Psoas muscle (tissue), 8 donors: ENCODE results near the gene ALK. TPM values are rescaled to one million over a fixed set of nuclear protein-coding genes. Genes with fewer than 3 reads are reported as not detected.

ENCODE experiments used
- ATAC-seq, 4 donors: fragments of 200-7000 bp; cut with Tn5 transposase; one replicate each; pipeline ENCODE4 v1.9.1; 2020; ENCODE audit warnings: moderate library complexity in 3 of 4, mild to moderate bottlenecking in 2 of 4
- DNase-seq, 2 donors: peaks; one replicate each; pipeline ENCODE4 v3.0.0-alpha.2; 2020
- H3K27ac ChIP-seq: fragments of 200-600 bp; one replicate; pipeline ENCODE4 v1.8.0; 2022
- H3K27me3 ChIP-seq, 3 donors: fragments of 200-600 bp in 1 of 3; one replicate each; pipeline versions ENCODE4 v1.6.1 to v1.8.0; 2013 to 2022; ENCODE audit warnings: low read length in 2 of 3, mild to moderate bottlenecking in 2 of 3, moderate library complexity in 1 of 3; ENCODE audit not compliant: insufficient read depth in 3 of 3
- H3K36me3 ChIP-seq, 2 donors: fragments of 200-600 bp in 1 of 2; one replicate each; pipeline versions ENCODE4 v1.6.1 to v1.8.0; 2013 to 2022; ENCODE audit warnings: low read depth in 1 of 2, mild to moderate bottlenecking in 1 of 2, moderate library complexity in 1 of 2; ENCODE audit not compliant: insufficient read depth in 1 of 2
- H3K4me1 ChIP-seq: fragments of 200-600 bp; one replicate; pipeline ENCODE4 v1.8.0; 2022
- H3K4me3 ChIP-seq: fragments of 200-600 bp; one replicate; pipeline ENCODE4 v1.8.0; 2022; ENCODE audit warnings: mild to moderate bottlenecking
- H3K9me3 ChIP-seq: fragments of 200-600 bp; one replicate; pipeline ENCODE4 v1.8.0; 2022
- CTCF ChIP-seq: fragments of 200-600 bp; IDR thresholded peaks from one replicate; pipeline ENCODE4 v1.8.0; 2022; ENCODE audit warnings: antibody characterized with exemption
- WGBS, 3 donors: extraction: QIAGEN DNeasy Blood & Tissue Kit; methylation state at CpG; one replicate each; pipeline versions ENCODE4 v1.1.6 to v1.1.7; 2013; 5-methylcytosine and 5-hydroxymethylcytosine counted together
- intact Hi-C, 2 donors: fragments of 100-400 bp; cut with DNase I; formaldehyde crosslinking; loops; one replicate each; pipeline versions ENCODE4 v1.11.0 to v1.14.2; 2022
- polyA plus RNA-seq, 3 donors: library from polyadenylated mRNA; stranded (reverse); fragments of 200-250 nt; gene quantifications; one replicate each; pipeline ENCODE4 v1.2.3, GENCODE V29; 2013
- total RNA-seq, 4 donors: library from RNA; stranded (reverse); fragmentation: NEBNext Ultra II Directional in 2 of 4; extraction: Animal tissue kit (Norgen Biotek cat#: 25700) in 2 of 4; gene quantifications; one replicate each; pipeline versions ENCODE4 v1.2.1 to v1.2.4, GENCODE V29; 2021 to 2023
- donor health status: healthy with polysubstance abuse.
- donor health status: DM: no; HTN: no; CAD: no; lungs with moderate emphysema.
- donor health status: Bipolar disorder and iron deficiency.
- donor health status: healthy.
- donor health status: DM: yes; HTN: yes; CAD: no.
- donor health status: DM: no; HTN: no; CAD: no.
- donor health status: DM: no; HTN: no; CAD: no.
- donor health status: DM: yes; HTN: yes; CAD: no.

ALK gene
- total and polyA plus RNA-seq, 7 donors: 0.03 to 0.32 (median 0.08) TPM; not detected in 2

- Histone ChIP-seq H3K9me3 (no peaks in the 10 kb centered on the region), H3K4me1 (no peaks in the 10 kb centered on the region), H3K4me3 (no peak overlapping the region), H3K27ac (no peak overlapping the region), H3K27me3 (no peaks in the 10 kb centered on the region), H3K36me3 (no peaks in the 10 kb centered on the region)
- 66 to 79% (median 76%) methylated on average over 4 of the region's 4 CpGs for WGBS, 3 donors
- intact Hi-C loops: no loop called here
- DNase-seq: no peak
- ATAC-seq: no peak
- TF ChIP-seq CTCF: no peak
Observed at GRCh38 chr2:29733965-29734364, 187.4 kb downstream of the ALK start.

GRCh38 chr2:29733213-29733612 is 188.2 kb downstream of the ALK start:
- no peaks in the 10 kb centered on the region for H3K9me3 ChIP-seq
- intact Hi-C loops: no loop called here
- H3K27me3 ChIP-seq: peaks cover 0 to 1% (median 0%) of the 10 kb centered on the region in 3 donors
- no peaks in the 10 kb centered on the region for H3K36me3 ChIP-seq
- H3K4me3 ChIP-seq: no peak overlapping the region
- no peak for DNase-seq
- no peak overlapping the region for H3K27ac ChIP-seq
- ATAC-seq: no peak
- TF ChIP-seq CTCF: no peak
- WGBS, 3 donors: 71 to 95% (median 73%) methylated on average over 1 of the region's 1 CpG
- no peaks in the 10 kb centered on the region for H3K4me1 ChIP-seq

GRCh38 chr2:29731948-29732347 is 189.4 kb downstream of the ALK start:
- ATAC-seq: no peak
- H3K36me3 ChIP-seq: no peaks in the 10 kb centered on the region
- no peak for TF ChIP-seq CTCF
- intact Hi-C loops: no loop called here
- H3K9me3 ChIP-seq: no peaks in the 10 kb centered on the region
- H3K4me3 ChIP-seq: no peak overlapping the region
- whole genome bisulfite sequencing, 3 donors: 82 to 86% (median 85%) methylated on average over 2 of the region's 2 CpGs
- peaks cover 0 to 6% (median 0%) of the 10 kb centered on the region in 3 donors for H3K27me3 ChIP-seq
- DNase-seq: no peak
- H3K4me1 ChIP-seq: no peaks in the 10 kb centered on the region
- H3K27ac ChIP-seq: no peak overlapping the region

- Histone ChIP-seq H3K4me1 (no peaks in the 10 kb centered on the region), H3K27ac (no peak overlapping the region), H3K4me3 (no peak overlapping the region), H3K9me3 (no peaks in the 10 kb centered on the region), H3K27me3 (peaks cover 0 to 6% (median 0%) of the 10 kb centered on the region in 3 donors), H3K36me3 (no peaks in the 10 kb centered on the region)
- TF ChIP-seq CTCF: no peak
- ATAC-seq (no peak), DNase-seq (no peak)
- intact Hi-C loops: no loop called here
- WGBS, 3 donors: 50 to 62% (median 57%) methylated on average over 7 of the region's 7 CpGs
Observed at GRCh38 chr2:29729932-29730331, 191.5 kb downstream of the ALK start.

GRCh38 chr2:29729401-29729800 is 192.0 kb downstream of the ALK start:
- no peak for TF ChIP-seq CTCF
- 27 to 38% (median 33%) methylated on average over 7 of the region's 7 CpGs for WGBS, 3 donors

More at GRCh38 chr2:29729401-29729800, 192.0 kb downstream of the ALK start:
- Histone ChIP-seq H3K4me3 (no peak overlapping the region), H3K9me3 (no peaks in the 10 kb centered on the region), H3K36me3 (no peaks in the 10 kb centered on the region), H3K27ac (no peak overlapping the region), H3K4me1 (no peaks in the 10 kb centered on the region), H3K27me3 (peaks cover 0 to 6% (median 0%) of the 10 kb centered on the region in 3 donors)
- ATAC-seq: no peak
- intact Hi-C loops: no loop called here
- DNase-seq: no peak
